HepG2 (cell line): ENCODE results near the gene KERA. TPM values are rescaled to one million over a fixed set of nuclear protein-coding genes. Genes with fewer than 3 reads are reported as not detected.

Experiments
- ATAC-seq: fragments of 200-7000 bp; cut with Tn5 transposase; 3 replicates; pipeline ENCODE4 v1.9.1; 2020; ENCODE audit warnings: mild to moderate bottlenecking, moderate library complexity
- BruUV-seq: library from RNA; stranded (reverse); fragments of 400-500 nt; replicated peaks from 2 replicates; lab custom pipeline; 2021; lab: Mats Ljungman, UMichigan
- CTCF ChIA-PET: fragments of 300-600 bp; formaldehyde crosslinking; extraction: SDS; loops from one replicate; lab custom pipeline; 2021; ENCODE audit warnings: low total read pairs, inconsistent platforms, low intra/inter-chr PET ratio; lab: Yijun Ruan, JAX
- POLR2A ChIA-PET: fragments of 350-600 bp; sonication (Branson Sonifier 250); formaldehyde crosslinking; loops from one replicate; lab custom pipeline; 2020; ENCODE audit warnings: antibody characterized with exemption, inconsistent platforms; lab: Yijun Ruan, JAX
- DNase-seq: peaks from one replicate; pipeline ENCODE4 v3.0.0-alpha.2; 2015; ENCODE audit warnings: low spot score
- FAIRE-seq: peaks from 3 replicates; lab custom pipeline; 2011; peaks lifted over from hg19 to GRCh38; lab: Jason Lieb, UNC
- H2AFZ ChIP-seq: one replicate; pipeline ENCODE4 v1.6.1; 2011; ENCODE audit warnings: low read length, inconsistent platforms
- H3K27ac ChIP-seq: fragments of 300-600 bp; 3 replicates; pipeline ENCODE4 v1.8.0; 2011; ENCODE audit warnings: mixed run types, mild to moderate bottlenecking, mixed read lengths, low read length, inconsistent platforms; ENCODE audit not compliant: insufficient read depth; ENCODE audit errors: extremely low read length
- H3K27me3 ChIP-seq, 2 experiments: fragments of 200-600 bp in 1 of 2; 2 replicates in 1 of 2; 3 replicates in 1 of 2; pipeline versions ENCODE4 v1.6.0 to v1.8.0; 2011; ENCODE audit warnings: low read length in 2 of 2, mild to moderate bottlenecking in 2 of 2, moderate library complexity in 2 of 2, inconsistent platforms in 1 of 2; ENCODE audit not compliant: insufficient read depth in 2 of 2, control insufficient read depth in 1 of 2
- H3K36me3 ChIP-seq, 2 experiments: fragments of 200-600 bp in 1 of 2; replicated peaks in 1 of 2; 2 replicates in 1 of 2; 3 replicates in 1 of 2; pipeline versions ENCODE4 v1.5.1 to v1.8.0; 2011; ENCODE audit warnings: low read length in 2 of 2, inconsistent platforms in 1 of 2; ENCODE audit not compliant: insufficient read depth in 2 of 2, control insufficient read depth in 1 of 2
- H3K4me1 ChIP-seq: 2 replicates; pipeline ENCODE4 v1.5.1; 2012; ENCODE audit warnings: low read length, inconsistent platforms; ENCODE audit not compliant: insufficient read depth
- H3K4me2 ChIP-seq: 2 replicates; pipeline ENCODE4 v1.6.0; 2011; ENCODE audit warnings: low read depth, low read length, inconsistent platforms
- H3K4me3 ChIP-seq, 3 experiments: fragments of 200-600 bp in 1 of 3; sonication (generic), shearing (Covaris generic) in 1 of 3; replicated peaks in 1 of 3; 2 replicates each; pipeline ENCODE4 v1.5.1; 2011 to 2016; ENCODE audit warnings: low read length in 3 of 3, inconsistent platforms in 2 of 3, low read depth in 2 of 3, mild to moderate bottlenecking in 2 of 3, control low read depth in 1 of 3, mixed read lengths in 1 of 3; ENCODE audit not compliant: insufficient read depth in 1 of 3
- H3K79me2 ChIP-seq: one replicate; pipeline ENCODE4 v1.6.1; 2011; ENCODE audit warnings: low read length, inconsistent platforms; ENCODE audit not compliant: insufficient read depth
- H3K9ac ChIP-seq: 2 replicates; pipeline ENCODE4 v1.6.0; 2011; ENCODE audit warnings: mild to moderate bottlenecking, low read depth, low read length, inconsistent platforms; ENCODE audit not compliant: insufficient read depth
- H3K9me3 ChIP-seq: 2 replicates; pipeline ENCODE4 v1.5.1; 2012; ENCODE audit warnings: mild to moderate bottlenecking, low read length
- H4K20me1 ChIP-seq: 2 replicates; pipeline ENCODE4 v1.6.0; 2011; ENCODE audit warnings: inconsistent platforms, mild to moderate bottlenecking, low read length, moderate library complexity; ENCODE audit not compliant: insufficient read depth
- ELF3 ChIP-seq: IDR thresholded peaks from 2 replicates; pipeline ENCODE4 v1.6.1; 2016; ENCODE audit warnings: missing genetic modification reagents, missing compliant biosample characterization
- HNRNPL ChIP-seq: fragments of 200-400 bp; formaldehyde crosslinking; IDR thresholded peaks from 2 replicates; pipeline ENCODE4 v1.6.1; 2017; ENCODE audit warnings: mild to moderate bottlenecking, low read depth, low read length
- RFX3 ChIP-seq: IDR thresholded peaks from 2 replicates; pipeline ENCODE4 v1.6.1; 2016; ENCODE audit warnings: missing biosample characterization, missing genetic modification reagents
- SMC3 ChIP-seq: IDR thresholded peaks from 2 replicates; pipeline ENCODE4 v1.6.1; 2011; ENCODE audit warnings: low read length, improper control_type of control experiment
- SP1 ChIP-seq, 2 experiments: fragments of 450-650 bp in 1 of 2; sonication (generic) in 1 of 2; formaldehyde crosslinking in 1 of 2; IDR thresholded peaks; 2 replicates each; pipeline versions ENCODE4 v1.4.0 to v1.6.1; 2016 to 2020; ENCODE audit warnings: missing genetic modification reagents in 1 of 2
- WGBS: methylation state at CpG from one replicate; pipeline ENCODE4 v1.1.6; 2017; ENCODE audit warnings: low lambda C conversion rate; 5-methylcytosine and 5-hydroxymethylcytosine counted together
- in situ Hi-C: cut with HindIII; loops from 2 replicates; pipeline ENCODE4 v1.10.0; 2017; ENCODE audit warnings: low pct_unique_long_range_greater_than_20kb; ENCODE audit not compliant: extremely low pct_ligation_motif_present
- intact Hi-C: fragments of 100-400 bp; cut with micrococcal nuclease; formaldehyde crosslinking; loops from one replicate; pipeline ENCODE4 v1.10.0; 2022; ENCODE audit not compliant: unreplicated experiment
- polyA plus RNA-seq, 8 experiments: library from polyadenylated mRNA; depleted of rRNA in 3 of 8; stranded (reverse) in 7 of 8; unstranded in 1 of 8; fragments of >200 nt; fragmentation: Illumina TruSeq in 4 of 8; extraction: Trizol in 4 of 8; gene quantifications; 2 replicates each; pipeline versions ENCODE4 v1.2.1 to v1.2.3, GENCODE V29; 2011 to 2016; ENCODE audit warnings: low read depth in 4 of 8, missing spikeins in 1 of 8, mixed read lengths in 1 of 8; ENCODE audit not compliant: insufficient read depth in 1 of 8
- total RNA-seq, 5 experiments: library from RNA; depleted of rRNA; stranded (reverse); fragments of >200 nt; fragmentation: Illumina TruSeq; extraction: Trizol; gene quantifications; 2 replicates each; pipeline ENCODE4 v1.2.3, GENCODE V29; 2016; ENCODE audit warnings: low read depth in 1 of 5
- TF ChIP-seq, protein P1 (sequence below), 2 experiments: sonication (generic) in 1 of 2; formaldehyde crosslinking in 1 of 2; IDR thresholded peaks; 2 replicates each; pipeline versions ENCODE4 v1.6.1 to v1.9.0; 2014 to 2022; ENCODE audit warnings: antibody characterized with exemption in 1 of 2, borderline replicate concordance in 1 of 2, inconsistent platforms in 1 of 2, low read depth in 1 of 2, missing genetic modification reagents in 1 of 2

Gene KERA
- total and polyA plus RNA-seq, 2 of the 13 experiments (the other 11 are each of a cell fraction or from before 2014, with no cell fraction given): not detected

DNA sequence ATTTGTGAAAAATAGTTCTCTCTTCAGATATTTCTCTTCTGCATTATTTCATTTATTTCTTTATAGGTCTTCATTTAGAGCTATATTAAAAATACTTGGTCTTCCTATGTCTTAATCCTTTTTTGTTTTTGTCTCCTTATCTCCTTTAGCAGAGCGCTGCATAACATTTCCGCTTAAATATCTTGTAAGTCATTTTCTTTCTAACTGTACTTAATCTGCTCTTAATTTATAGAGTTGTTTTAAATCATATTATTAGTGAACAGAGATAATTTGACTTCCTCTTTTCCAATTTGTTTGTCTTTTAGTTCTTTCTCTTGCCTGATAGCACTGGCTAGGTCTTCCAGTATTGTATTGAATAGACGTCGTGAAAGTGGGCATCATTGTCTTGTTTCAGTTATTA is 35.5 kb upstream of the KERA start:
- no peak for TF ChIP-seq SP1 (IDR thresholded peaks at IDR 0.05)
- no peak for TF ChIP-seq SP1 (CRISPR knock-in tag; IDR thresholded peaks at IDR 0.05)
- no peak for TF ChIP-seq SMC3
- TF ChIP-seq RFX3 (CRISPR knock-in tag): no peak
- no peak for TF ChIP-seq HNRNPL
- TF ChIP-seq, protein P1, sequence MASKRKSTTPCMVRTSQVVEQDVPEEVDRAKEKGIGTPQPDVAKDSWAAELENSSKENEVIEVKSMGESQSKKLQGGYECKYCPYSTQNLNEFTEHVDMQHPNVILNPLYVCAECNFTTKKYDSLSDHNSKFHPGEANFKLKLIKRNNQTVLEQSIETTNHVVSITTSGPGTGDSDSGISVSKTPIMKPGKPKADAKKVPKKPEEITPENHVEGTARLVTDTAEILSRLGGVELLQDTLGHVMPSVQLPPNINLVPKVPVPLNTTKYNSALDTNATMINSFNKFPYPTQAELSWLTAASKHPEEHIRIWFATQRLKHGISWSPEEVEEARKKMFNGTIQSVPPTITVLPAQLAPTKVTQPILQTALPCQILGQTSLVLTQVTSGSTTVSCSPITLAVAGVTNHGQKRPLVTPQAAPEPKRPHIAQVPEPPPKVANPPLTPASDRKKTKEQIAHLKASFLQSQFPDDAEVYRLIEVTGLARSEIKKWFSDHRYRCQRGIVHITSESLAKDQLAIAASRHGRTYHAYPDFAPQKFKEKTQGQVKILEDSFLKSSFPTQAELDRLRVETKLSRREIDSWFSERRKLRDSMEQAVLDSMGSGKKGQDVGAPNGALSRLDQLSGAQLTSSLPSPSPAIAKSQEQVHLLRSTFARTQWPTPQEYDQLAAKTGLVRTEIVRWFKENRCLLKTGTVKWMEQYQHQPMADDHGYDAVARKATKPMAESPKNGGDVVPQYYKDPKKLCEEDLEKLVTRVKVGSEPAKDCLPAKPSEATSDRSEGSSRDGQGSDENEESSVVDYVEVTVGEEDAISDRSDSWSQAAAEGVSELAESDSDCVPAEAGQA (IDR thresholded peaks at IDR 0.05; ENCODE audit: low read depth): no peak
- TF ChIP-seq, protein P1 (CRISPR knock-in tag; IDR thresholded peaks at IDR 0.05; ENCODE audit: borderline replicate concordance): no peak
- no peak for TF ChIP-seq ELF3 (CRISPR knock-in tag)
- TF ChIP-seq, all 625 proteins: peak for 0
- ChIA-PET CTCF (no interaction called here), POLR2A (no interaction called here)
- DNase-seq: no peak
- H3K79me2 ChIP-seq: no peaks in the 10 kb centered on the region
- no peak overlapping the region for H3K9ac ChIP-seq
- FAIRE-seq: no peak
- no peak for ATAC-seq
- no peak overlapping the region for H3K4me2 ChIP-seq
- H3K9me3 ChIP-seq: peaks cover 65% of the 10 kb centered on the region
- no peaks in the 10 kb centered on the region for H3K36me3 ChIP-seq
- no peaks in the 10 kb centered on the region for H3K4me1 ChIP-seq
- intact Hi-C loops (no loop called here), in situ Hi-C loops (no loop called here)
- H3K27me3 ChIP-seq: no peaks in the 10 kb centered on the region
- H3K4me3 ChIP-seq: no peak overlapping the region
- BruUV-seq: no TSS peak
- no peaks in the 10 kb centered on the region for H4K20me1 ChIP-seq
- H3K27ac ChIP-seq: no peak overlapping the region
- WGBS: 50% methylated on average over 4 of the region's 4 CpGs
- H2AFZ ChIP-seq: no peak overlapping the region
